ENCODE measurements around the gene C22orf39. TPM values are rescaled to one million over a fixed set of nuclear protein-coding genes. Genes with fewer than 3 reads are reported as not detected.

C22orf39 gene
- total RNA-seq, 1 donor from 2014 or later, result 68.6 TPM

Other genes starting within 250 kb of the C22orf39 start
- gene CLTCL1, start 156.0 kb downstream of the C22orf39 start, total RNA-seq, result 9.6 TPM
- gene HIRA, start 16.0 kb downstream of the C22orf39 start, total RNA-seq, result 18.2 TPM
- 52.7 TPM for gene MRPL40, start 15.2 kb downstream of the C22orf39 start, total RNA-seq
- gene UFD1, start 31.5 kb upstream of the C22orf39 start, total RNA-seq, result 44.5 TPM
- 0.67 TPM for gene CDC45, start 32.2 kb upstream of the C22orf39 start, total RNA-seq
- 25.5 TPM for gene CLDN5, start 76.7 kb upstream of the C22orf39 start, total RNA-seq